Lung (tissue), 12 donors: ENCODE results near the gene COPA. TPM values are rescaled to one million over a fixed set of nuclear protein-coding genes. Genes with fewer than 3 reads are reported as not detected.

Source experiments
- ATAC-seq: fragments of 200-7000 bp; cut with Tn5 transposase; one replicate; pipeline ENCODE4 v1.9.1; 2020; ENCODE audit warnings: moderate number of reproducible peaks; ENCODE audit not compliant: insufficient read depth, low FRiP score
- DNase-seq, 3 donors: peaks; one replicate each; pipeline ENCODE4 v3.0.0-alpha.2; 2013 to 2017
- H3K27ac ChIP-seq, 2 donors: one replicate each; pipeline ENCODE4 v1.5.1; 2013; ENCODE audit warnings: mild to moderate bottlenecking in 2 of 2, moderate library complexity in 2 of 2, control low read depth in 1 of 2, inconsistent platforms in 1 of 2, low read depth in 1 of 2, low read length in 1 of 2
- H3K27me3 ChIP-seq, 3 donors: one replicate each; pipeline ENCODE4 v1.5.1; 2013; ENCODE audit warnings: low read length in 2 of 3; ENCODE audit not compliant: control insufficient read depth in 3 of 3, insufficient read depth in 3 of 3
- H3K36me3 ChIP-seq, 4 donors: one replicate each; pipeline ENCODE4 v1.5.1; 2013; ENCODE audit warnings: low read length in 4 of 4, mild to moderate bottlenecking in 1 of 4, moderate library complexity in 1 of 4; ENCODE audit not compliant: control insufficient read depth in 4 of 4, insufficient read depth in 4 of 4
- H3K4me1 ChIP-seq, 5 donors: one replicate each; pipeline ENCODE4 v1.5.1; 2013; ENCODE audit warnings: low read length in 5 of 5, mild to moderate bottlenecking in 2 of 5, moderate library complexity in 1 of 5; ENCODE audit not compliant: control insufficient read depth in 5 of 5, insufficient read depth in 5 of 5
- H3K4me3 ChIP-seq: one replicate; pipeline ENCODE4 v1.5.1; 2013; ENCODE audit warnings: mild to moderate bottlenecking, control low read depth, moderate library complexity
- H3K9ac ChIP-seq, 2 donors: one replicate each; pipeline ENCODE4 v1.5.1; 2013; ENCODE audit warnings: low read length in 2 of 2, control low read depth in 1 of 2; ENCODE audit not compliant: insufficient read depth in 1 of 2
- H3K9me3 ChIP-seq, 4 donors: one replicate each; pipeline ENCODE4 v1.5.1; 2013; ENCODE audit warnings: low read length in 3 of 4, mild to moderate bottlenecking in 1 of 4, moderate library complexity in 1 of 4; ENCODE audit not compliant: control insufficient read depth in 4 of 4, insufficient read depth in 3 of 4
- WGBS, 2 donors: extraction: QIAGEN DNeasy Blood & Tissue Kit; methylation state at CpG; one replicate each; pipeline ENCODE4 v1.1.7; 2013; 5-methylcytosine and 5-hydroxymethylcytosine counted together
- polyA plus RNA-seq, 2 donors: library from polyadenylated mRNA; stranded (reverse); fragments of 200-250 nt; gene quantifications; one replicate each; pipeline ENCODE4 v1.2.1, GENCODE V29; 2013
- total RNA-seq, 2 donors: library from RNA; depleted of rRNA in 1 of 2; stranded (reverse); fragments of >200 nt in 1 of 2; gene quantifications; one replicate each; pipeline ENCODE4 v1.2.1, GENCODE V29; 2014 to 2021
- TF ChIP-seq, protein P1 (sequence below): IDR thresholded peaks from 2 replicates; pipeline ENCODE4 v1.5.1; 2012; ENCODE audit warnings: mild to moderate bottlenecking; ENCODE audit errors: control extremely low read depth, extremely low read depth
- donor health status: control.
- donor health status: control.
- donor health status: Bipolar disorder and iron deficiency.
- donor health status: healthy.
- donor health status: DM: yes; HTN: yes; CAD: no.

COPA gene
- total and polyA plus RNA-seq, 4 donors, result 64.6 to 159 (median 125) TPM

DNA sequence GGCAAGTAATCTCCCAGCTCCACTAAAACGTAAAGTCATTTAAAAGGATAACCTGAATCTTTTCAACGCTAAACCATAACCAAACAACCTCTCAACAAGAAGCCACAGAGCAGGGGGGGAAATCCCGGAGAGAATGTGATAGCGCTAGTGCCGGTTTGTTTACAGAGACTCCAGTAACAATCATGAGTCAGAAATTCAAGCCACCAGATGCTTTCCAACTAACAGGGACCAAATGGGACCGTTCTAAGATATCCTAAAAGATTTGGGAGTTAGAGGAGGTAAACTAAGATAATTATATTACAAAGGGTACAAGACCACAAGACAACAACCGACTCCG lies 81.5 kb downstream of the COPA start:
- WGBS, 2 donors, result 0 to 1% methylated on average over 8 of the region's 8 CpGs
- DNase-seq, result peak; percentile 56 to 79 (median 77)
- H3K4me3 ChIP-seq, result peak overlapping the region; percentile 99
- H3K36me3 ChIP-seq, result peaks cover 0 to 9% (median 2%) of the 10 kb centered on the region in 4 donors
- H3K9me3 ChIP-seq, result no peaks in the 10 kb centered on the region
- H3K27ac ChIP-seq, result peak overlapping the region; percentile 97 to 100
- TF ChIP-seq, protein P1, sequence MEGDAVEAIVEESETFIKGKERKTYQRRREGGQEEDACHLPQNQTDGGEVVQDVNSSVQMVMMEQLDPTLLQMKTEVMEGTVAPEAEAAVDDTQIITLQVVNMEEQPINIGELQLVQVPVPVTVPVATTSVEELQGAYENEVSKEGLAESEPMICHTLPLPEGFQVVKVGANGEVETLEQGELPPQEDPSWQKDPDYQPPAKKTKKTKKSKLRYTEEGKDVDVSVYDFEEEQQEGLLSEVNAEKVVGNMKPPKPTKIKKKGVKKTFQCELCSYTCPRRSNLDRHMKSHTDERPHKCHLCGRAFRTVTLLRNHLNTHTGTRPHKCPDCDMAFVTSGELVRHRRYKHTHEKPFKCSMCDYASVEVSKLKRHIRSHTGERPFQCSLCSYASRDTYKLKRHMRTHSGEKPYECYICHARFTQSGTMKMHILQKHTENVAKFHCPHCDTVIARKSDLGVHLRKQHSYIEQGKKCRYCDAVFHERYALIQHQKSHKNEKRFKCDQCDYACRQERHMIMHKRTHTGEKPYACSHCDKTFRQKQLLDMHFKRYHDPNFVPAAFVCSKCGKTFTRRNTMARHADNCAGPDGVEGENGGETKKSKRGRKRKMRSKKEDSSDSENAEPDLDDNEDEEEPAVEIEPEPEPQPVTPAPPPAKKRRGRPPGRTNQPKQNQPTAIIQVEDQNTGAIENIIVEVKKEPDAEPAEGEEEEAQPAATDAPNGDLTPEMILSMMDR, result no peak
- H3K9ac ChIP-seq, result peak overlapping the region; percentile 94 to 97
- ATAC-seq, result peak; percentile 21
- H3K4me1 ChIP-seq, result peaks cover 0 to 40% (median 20%) of the 10 kb centered on the region in 5 donors
- no peaks in the 10 kb centered on the region for H3K27me3 ChIP-seq

DNA sequence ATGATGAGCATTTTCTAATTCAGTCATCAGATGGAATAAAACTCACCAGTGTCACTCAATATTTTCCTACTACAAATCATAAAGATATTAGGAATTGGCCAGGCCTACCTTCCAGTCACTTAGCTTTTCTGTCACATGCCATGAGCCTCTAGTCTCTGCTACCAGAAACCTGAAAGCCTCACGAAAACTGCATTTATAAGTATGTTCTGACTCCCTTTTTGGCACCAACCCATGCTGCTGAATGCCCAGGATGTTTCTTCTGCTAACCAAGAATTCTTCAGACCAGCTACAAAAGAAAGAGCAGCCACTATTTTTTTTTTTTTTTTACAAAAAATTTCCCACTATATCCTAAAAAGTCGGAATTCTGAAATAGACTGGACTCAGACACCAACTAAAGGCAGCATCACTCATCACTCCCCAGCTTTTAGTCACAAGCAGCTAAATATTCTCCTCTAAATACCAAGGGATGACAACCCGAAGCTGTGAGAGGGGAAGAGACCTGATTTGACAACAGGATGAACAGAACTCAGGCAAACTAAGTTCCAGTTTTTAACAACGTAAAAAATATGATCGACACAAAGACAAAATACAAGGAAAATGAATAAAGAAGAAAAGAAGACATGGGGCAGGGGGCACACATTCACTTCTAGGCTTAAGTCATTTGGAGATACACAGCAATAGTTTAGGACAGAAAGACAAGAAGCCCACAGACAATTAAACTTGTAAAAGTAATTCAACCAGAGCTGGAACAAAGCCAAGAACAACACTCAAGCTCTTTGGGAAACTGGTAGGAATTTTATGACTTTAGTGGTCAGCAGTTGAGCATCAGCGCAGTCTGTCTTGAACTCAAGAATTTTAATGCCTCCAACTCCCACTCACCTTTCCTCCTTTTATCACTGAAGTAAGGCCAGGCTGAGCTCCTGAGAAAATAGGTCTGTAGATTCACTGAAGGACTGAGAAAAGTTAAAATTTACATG lies 82.4 kb downstream of the COPA start:
- peak; percentile 19 to 78 (median 75) for DNase-seq
- Histone ChIP-seq H3K9ac (peak overlapping the region; percentile 7 to 94), H3K27ac (peak overlapping the region in 1 of 2 donors; percentile 97), H3K36me3 (peaks cover 0 to 9% (median 2%) of the 10 kb centered on the region in 4 donors), H3K4me1 (peaks cover 0 to 46% (median 25%) of the 10 kb centered on the region in 5 donors), H3K9me3 (no peaks in the 10 kb centered on the region), H3K27me3 (no peaks in the 10 kb centered on the region), H3K4me3 (no peak overlapping the region)
- TF ChIP-seq, protein P1, result no peak
- no peak for ATAC-seq
- WGBS, 2 donors, result 40 to 47% methylated on average over 6 of the region's 6 CpGs

DNA sequence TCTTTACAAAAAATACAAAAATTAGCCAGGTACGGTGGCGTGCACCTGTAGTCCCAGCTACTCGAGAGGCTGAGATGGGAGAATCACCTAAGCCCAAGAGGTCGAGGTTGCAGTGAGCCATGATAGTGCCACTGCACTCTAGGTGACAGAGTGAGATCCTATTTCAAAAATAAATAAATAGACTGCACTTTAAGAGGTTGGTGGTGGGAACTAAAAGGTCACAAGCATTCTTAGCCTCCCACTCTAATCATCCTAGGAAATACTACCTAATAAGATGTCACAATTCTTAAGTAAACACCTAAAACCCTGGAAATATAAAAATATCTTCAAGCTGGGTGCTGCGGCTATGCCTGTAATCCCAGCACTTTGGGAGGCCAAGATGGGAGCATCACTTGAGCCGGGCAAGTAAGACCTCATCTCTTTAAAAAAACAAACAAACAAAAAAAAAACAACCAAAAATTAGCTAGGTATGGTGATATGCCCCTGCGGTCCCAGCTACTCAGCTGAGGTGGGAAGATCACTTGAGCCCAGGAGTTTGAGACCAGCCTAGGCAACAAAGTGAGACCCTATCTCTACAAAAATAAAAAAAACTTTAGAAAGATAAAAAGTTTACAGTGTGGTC lies 84.8 kb downstream of the COPA start:
- no peak overlapping the region for H3K9ac ChIP-seq
- H3K4me1 ChIP-seq, result peaks cover 0 to 46% (median 25%) of the 10 kb centered on the region in 5 donors
- WGBS, 2 donors, result 87 to 90% methylated on average over 7 of the region's 7 CpGs
- DNase-seq (no peak), ATAC-seq (no peak)
- TF ChIP-seq, protein P1, result no peak
- H3K27ac ChIP-seq, result peak overlapping the region in 1 of 2 donors; percentile 27
- no peak overlapping the region for H3K4me3 ChIP-seq
- H3K36me3 ChIP-seq, result peaks cover 1 to 9% (median 6%) of the 10 kb centered on the region in 4 donors
- H3K9me3 ChIP-seq, result no peaks in the 10 kb centered on the region
- H3K27me3 ChIP-seq, result no peaks in the 10 kb centered on the region
